ENCODE measurements around the gene VENTX. TPM values are rescaled to one million over a fixed set of nuclear protein-coding genes. Genes with fewer than 3 reads are reported as not detected.

VENTX gene
- total and polyA plus RNA-seq, 10 of the 15 experiments (the other 5 are each of a cell fraction or from before 2014, with no cell fraction given): 0.05 TPM; not detected in 9

DNA sequence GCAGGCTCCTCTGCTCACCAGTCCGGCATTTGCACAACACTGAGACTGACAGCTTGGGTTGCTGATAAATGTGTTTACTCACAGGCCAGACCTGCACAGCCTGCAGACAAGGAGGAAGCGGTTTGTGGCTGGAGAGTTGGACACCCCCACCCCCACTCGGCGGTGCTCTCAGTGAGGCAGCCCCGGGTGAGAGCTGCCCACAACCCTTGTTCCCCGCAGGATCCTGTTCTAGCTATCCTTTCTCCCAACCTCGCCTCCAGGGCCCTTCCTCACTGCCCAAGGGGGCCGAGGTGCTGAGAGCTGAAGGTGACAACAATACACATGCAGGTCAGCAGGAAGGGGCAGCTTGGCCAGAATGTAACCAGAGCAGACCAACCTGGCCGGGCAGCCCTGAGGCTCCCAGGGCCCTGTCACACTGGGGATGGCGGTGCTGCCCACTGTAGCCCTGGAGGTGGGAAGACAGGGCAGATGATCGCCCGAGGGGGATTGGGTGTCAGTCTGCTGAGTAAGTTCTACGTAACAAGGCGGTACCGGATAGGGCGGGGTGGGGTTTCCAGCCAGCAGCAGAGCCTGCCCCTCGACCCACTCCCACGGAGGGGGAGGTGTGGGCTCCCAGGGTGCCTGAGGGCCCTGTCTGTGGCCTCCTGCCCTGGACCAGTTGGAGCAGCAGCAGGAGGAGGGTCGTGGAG lies 41.1 kb downstream of the VENTX start:
- Histone ChIP-seq H3K36me3 (ENCODE audit: control insufficient read depth in 2 of 2, insufficient read depth in 2 of 2, low read length in 1 of 2) (peaks cover 3 to 10% of the 10 kb centered on the region in 2 experiments), H3K4me2 (ENCODE audit: control insufficient read depth, insufficient read depth) (peak overlapping the region; percentile 85), H3K27ac (ENCODE audit: control insufficient read depth, insufficient read depth) (peak overlapping the region; percentile 53), H2AFZ (ENCODE audit: control insufficient read depth, low read depth, low read length) (no peak overlapping the region), H3K4me1 (ENCODE audit: control insufficient read depth, insufficient read depth, low read length) (peaks cover 33% of the 10 kb centered on the region), H3K27me3 (replicated peaks in 1 of 2; ENCODE audit: control insufficient read depth in 2 of 2, insufficient read depth in 2 of 2, low read length in 1 of 2) (no peaks in the 10 kb centered on the region), H3K79me2 (ENCODE audit: control insufficient read depth, insufficient read depth, low read length) (peaks cover 23% of the 10 kb centered on the region), H3K4me3 (no peak overlapping the region), H3K9me3 (replicated peaks; ENCODE audit: control insufficient read depth, insufficient read depth, low read length) (no peaks in the 10 kb centered on the region), H4K20me1 (ENCODE audit: control insufficient read depth, insufficient read depth) (no peaks in the 10 kb centered on the region; the same call in 1 of the 2 replicates), H3K9ac (ENCODE audit: control insufficient read depth, insufficient read depth, low read length) (no peak overlapping the region; the same call in 1 of the 2 replicates)
- FAIRE-seq (peak; percentile 78), DNase-seq (ENCODE audit: low read depth, low spot score) (no peak), ATAC-seq (peak; percentile 29)
- in situ Hi-C loops (cut with MboI): no loop called here
- BruUV-seq (replicated peaks): no TSS peak
- SMC1A ChIA-PET (ENCODE audit: uncharacterized antibody, unreplicated experiment): interaction anchor here (0.8 to 1.7 kb wide), 5 partner anchors 9 to 29 kb away, joined by 4 to 5 read pairs (median 4); no protein-coding TSS in a partner anchor
- RAD21 ChIA-PET (ENCODE audit: unreplicated experiment): interaction anchor here (1.1 kb wide), 1 partner anchor 242 kb away, joined by 3 read pairs; no protein-coding TSS in a partner anchor
- POLR2A ChIA-PET: interaction anchor here (1.0 to 1.2 kb wide), 4 partner anchors 16 to 99 kb away, joined by 3 to 4 read pairs (median 3); no protein-coding TSS in a partner anchor
- WGBS (ENCODE audit: insufficient coverage, insufficient replicate concordance, low lambda C conversion rate, missing lambda C conversion rate): 30% methylated on average over 19 of the region's 19 CpGs
- intact Hi-C loops (cut with micrococcal nuclease; ENCODE audit: unreplicated experiment): no loop called here
- CTCF ChIA-PET: interaction anchor here (0.9 to 2.8 kb wide), 7 partner anchors 16 to 29 kb away, joined by 3 to 14 read pairs (median 5); no protein-coding TSS in a partner anchor
- TF ChIP-seq POLR2AphosphoS2 (IDR thresholded peaks at IDR 0.05; ENCODE audit: low read depth, low read length) (no peak), ZNF687 (IDR thresholded peaks at IDR 0.05) (no peak), HDGF (IDR thresholded peaks at IDR 0.05) (no peak), CEBPB (IDR thresholded peaks at IDR 0.05; ENCODE audit: borderline replicate concordance in 1 of 2, low read depth in 2 of 2, low read length in 2 of 2) (no peak), FOS (IDR thresholded peaks at IDR 0.05; ENCODE audit: borderline replicate concordance, extremely low read depth, insufficient read length) (no peak), ZNF217 (IDR thresholded peaks at IDR 0.05) (no peak), RBBP5 (conservative IDR thresholded peaks at IDR 0.05) (no peak), TBL1XR1 (IDR thresholded peaks at IDR 0.05; ENCODE audit: low read depth, low read length) (peak; percentile 58; the same call in 1 of the 2 replicates), LARP7 (IDR thresholded peaks at IDR 0.05) (no peak), BCLAF1 (IDR thresholded peaks at IDR 0.05) (no peak), SREBF1 (IDR thresholded peaks at IDR 0.05; ENCODE audit: low read length) (no peak), TCF7 (IDR thresholded peaks at IDR 0.05; ENCODE audit: borderline replicate concordance) (no peak), MTA3 (IDR thresholded peaks at IDR 0.05; ENCODE audit: borderline replicate concordance, low read length) (no peak)
- TF ChIP-seq, protein P1, sequence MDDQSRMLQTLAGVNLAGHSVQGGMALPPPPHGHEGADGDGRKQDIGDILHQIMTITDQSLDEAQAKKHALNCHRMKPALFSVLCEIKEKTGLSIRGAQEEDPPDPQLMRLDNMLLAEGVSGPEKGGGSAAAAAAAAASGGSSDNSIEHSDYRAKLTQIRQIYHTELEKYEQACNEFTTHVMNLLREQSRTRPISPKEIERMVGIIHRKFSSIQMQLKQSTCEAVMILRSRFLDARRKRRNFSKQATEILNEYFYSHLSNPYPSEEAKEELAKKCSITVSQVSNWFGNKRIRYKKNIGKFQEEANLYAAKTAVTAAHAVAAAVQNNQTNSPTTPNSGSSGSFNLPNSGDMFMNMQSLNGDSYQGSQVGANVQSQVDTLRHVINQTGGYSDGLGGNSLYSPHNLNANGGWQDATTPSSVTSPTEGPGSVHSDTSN (IDR thresholded peaks at IDR 0.05; ENCODE audit: insufficient replicate concordance, low read depth, low read length): peak; percentile 87
- TF ChIP-seq, protein P2, sequence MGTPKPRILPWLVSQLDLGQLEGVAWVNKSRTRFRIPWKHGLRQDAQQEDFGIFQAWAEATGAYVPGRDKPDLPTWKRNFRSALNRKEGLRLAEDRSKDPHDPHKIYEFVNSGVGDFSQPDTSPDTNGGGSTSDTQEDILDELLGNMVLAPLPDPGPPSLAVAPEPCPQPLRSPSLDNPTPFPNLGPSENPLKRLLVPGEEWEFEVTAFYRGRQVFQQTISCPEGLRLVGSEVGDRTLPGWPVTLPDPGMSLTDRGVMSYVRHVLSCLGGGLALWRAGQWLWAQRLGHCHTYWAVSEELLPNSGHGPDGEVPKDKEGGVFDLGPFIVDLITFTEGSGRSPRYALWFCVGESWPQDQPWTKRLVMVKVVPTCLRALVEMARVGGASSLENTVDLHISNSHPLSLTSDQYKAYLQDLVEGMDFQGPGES (IDR thresholded peaks at IDR 0.05): no peak
